Left ventricle myocardium inferior (tissue), 1 donor: Measurements from ENCODE around the gene RNF114. TPM values are rescaled to one million over a fixed set of nuclear protein-coding genes. Genes with fewer than 3 reads are reported as not detected.
A peak's percentile ranks its signal among the peaks of the same experiment; 100 is the strongest.

Experiments used
- DNase-seq: peaks from one replicate; pipeline ENCODE4 v3.0.0-alpha.2; 2020
- H3K27ac ChIP-seq: fragments of 200-600 bp; replicated peaks from 2 replicates; pipeline ENCODE4 v1.8.0; 2021
- H3K27me3 ChIP-seq: fragments of 200-600 bp; 2 replicates; pipeline ENCODE4 v1.8.0; 2021; ENCODE audit warnings: low read depth
- H3K36me3 ChIP-seq: fragments of 200-600 bp; 2 replicates; pipeline ENCODE4 v1.8.0; 2021
- H3K4me1 ChIP-seq: fragments of 200-600 bp; 2 replicates; pipeline ENCODE4 v1.8.0; 2021
- H3K4me3 ChIP-seq: fragments of 200-600 bp; 2 replicates; pipeline ENCODE4 v1.8.0; 2021; ENCODE audit warnings: mild to moderate bottlenecking, moderate library complexity
- H3K9me3 ChIP-seq: fragments of 200-600 bp; replicated peaks from 2 replicates; pipeline ENCODE4 v1.8.0; 2021
- intact Hi-C: fragments of 100-400 bp; cut with micrococcal nuclease; formaldehyde crosslinking; loops from one replicate; pipeline ENCODE4 v1.11.0; 2022
- total RNA-seq: library from RNA; stranded (reverse); fragmentation: NEBNext Ultra II Directional; extraction: Animal tissue kit (Norgen Biotek cat#: 25700); gene quantifications from one replicate; pipeline ENCODE4 v1.2.1, GENCODE V29; 2021
- TF ChIP-seq, protein P1 (sequence below): fragments of 200-600 bp; IDR thresholded peaks from 2 replicates; pipeline ENCODE4 v1.8.0; 2021; ENCODE audit warnings: antibody characterized with exemption, mild to moderate bottlenecking, borderline replicate concordance
- donor health status: DM: no; HTN: yes; CAD: no; lungs with severe emphysema.

RNF114 gene
- total RNA-seq, 1 donor from 2014 or later = 50.8 TPM

DNA sequence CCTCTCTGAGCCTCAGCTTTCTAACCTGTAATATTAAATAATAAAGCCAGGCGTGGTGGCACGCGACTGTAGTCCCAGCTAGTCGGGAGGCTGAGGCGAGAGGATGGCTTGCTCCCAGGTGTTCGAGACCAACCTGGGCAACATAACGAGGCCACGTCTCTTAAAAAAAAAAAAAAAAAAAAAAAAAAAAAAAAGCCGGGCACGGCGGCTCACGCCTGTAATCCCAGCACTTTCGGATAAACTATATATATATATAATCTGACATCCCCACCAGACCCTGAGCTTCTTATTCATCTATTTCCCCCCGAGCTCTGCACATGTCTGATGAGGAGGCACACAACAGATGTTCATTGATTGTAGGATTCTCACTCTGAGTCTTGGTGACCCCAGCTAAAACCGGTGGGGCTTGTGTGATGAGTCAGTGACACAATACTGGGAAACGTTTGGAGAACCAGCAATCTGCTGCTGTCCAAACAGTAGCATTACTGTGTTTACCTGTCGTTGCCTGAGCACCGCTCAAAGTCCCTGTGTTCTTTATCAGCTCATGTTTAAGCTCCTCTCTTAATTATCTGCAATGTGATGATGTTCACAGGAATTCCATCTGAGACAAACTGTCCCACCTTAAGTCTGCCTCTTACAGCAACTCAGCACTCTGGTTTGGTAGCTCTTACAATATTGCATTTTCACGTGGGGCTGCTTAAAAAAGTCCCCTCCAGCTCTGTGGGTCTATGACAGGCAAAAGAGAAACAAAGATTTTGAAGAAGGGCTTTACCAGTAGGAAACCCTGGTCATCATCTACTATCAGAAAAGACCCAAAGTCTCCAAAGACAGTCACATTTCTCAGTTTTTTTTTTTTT, 19.8 kb upstream of the RNF114 start:
- TF ChIP-seq, protein P1, sequence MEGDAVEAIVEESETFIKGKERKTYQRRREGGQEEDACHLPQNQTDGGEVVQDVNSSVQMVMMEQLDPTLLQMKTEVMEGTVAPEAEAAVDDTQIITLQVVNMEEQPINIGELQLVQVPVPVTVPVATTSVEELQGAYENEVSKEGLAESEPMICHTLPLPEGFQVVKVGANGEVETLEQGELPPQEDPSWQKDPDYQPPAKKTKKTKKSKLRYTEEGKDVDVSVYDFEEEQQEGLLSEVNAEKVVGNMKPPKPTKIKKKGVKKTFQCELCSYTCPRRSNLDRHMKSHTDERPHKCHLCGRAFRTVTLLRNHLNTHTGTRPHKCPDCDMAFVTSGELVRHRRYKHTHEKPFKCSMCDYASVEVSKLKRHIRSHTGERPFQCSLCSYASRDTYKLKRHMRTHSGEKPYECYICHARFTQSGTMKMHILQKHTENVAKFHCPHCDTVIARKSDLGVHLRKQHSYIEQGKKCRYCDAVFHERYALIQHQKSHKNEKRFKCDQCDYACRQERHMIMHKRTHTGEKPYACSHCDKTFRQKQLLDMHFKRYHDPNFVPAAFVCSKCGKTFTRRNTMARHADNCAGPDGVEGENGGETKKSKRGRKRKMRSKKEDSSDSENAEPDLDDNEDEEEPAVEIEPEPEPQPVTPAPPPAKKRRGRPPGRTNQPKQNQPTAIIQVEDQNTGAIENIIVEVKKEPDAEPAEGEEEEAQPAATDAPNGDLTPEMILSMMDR = no peak
- DNase-seq = no peak
- Histone ChIP-seq H3K4me3 (peak overlapping the region; percentile 96), H3K27me3 (no peaks in the 10 kb centered on the region), H3K4me1 (peaks cover 59% of the 10 kb centered on the region), H3K9me3 (no peaks in the 10 kb centered on the region), H3K27ac (peak overlapping the region; percentile 99), H3K36me3 (no peaks in the 10 kb centered on the region)
- intact Hi-C loops = no loop called here

DNA sequence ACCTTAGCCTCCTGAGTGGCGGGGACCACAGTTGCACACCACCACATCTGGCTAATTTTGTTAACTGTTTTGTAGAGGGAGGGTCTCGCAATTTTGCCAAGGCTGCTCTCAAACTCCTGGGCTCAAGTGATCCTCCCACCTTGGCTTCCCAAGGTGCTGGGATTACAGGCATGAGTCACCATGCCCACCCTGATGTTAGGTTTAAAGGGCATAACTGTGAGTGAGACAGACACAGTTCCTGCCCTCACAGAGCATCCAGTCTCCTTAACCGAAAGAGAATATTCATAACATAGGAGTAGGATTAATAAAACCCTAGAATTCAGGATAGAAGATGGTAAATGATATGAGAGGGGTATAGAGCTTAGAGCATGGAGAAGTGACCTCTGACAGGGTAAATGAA, 17.8 kb upstream of the RNF114 start:
- no peaks in the 10 kb centered on the region for H3K27me3 ChIP-seq
- intact Hi-C loops = no loop called here
- DNase-seq = no peak
- no peak overlapping the region for H3K4me3 ChIP-seq
- H3K36me3 ChIP-seq = no peaks in the 10 kb centered on the region
- no peak overlapping the region for H3K27ac ChIP-seq
- TF ChIP-seq, protein P1 = no peak
- H3K9me3 ChIP-seq = no peaks in the 10 kb centered on the region
- peaks cover 38% of the 10 kb centered on the region for H3K4me1 ChIP-seq

DNA sequence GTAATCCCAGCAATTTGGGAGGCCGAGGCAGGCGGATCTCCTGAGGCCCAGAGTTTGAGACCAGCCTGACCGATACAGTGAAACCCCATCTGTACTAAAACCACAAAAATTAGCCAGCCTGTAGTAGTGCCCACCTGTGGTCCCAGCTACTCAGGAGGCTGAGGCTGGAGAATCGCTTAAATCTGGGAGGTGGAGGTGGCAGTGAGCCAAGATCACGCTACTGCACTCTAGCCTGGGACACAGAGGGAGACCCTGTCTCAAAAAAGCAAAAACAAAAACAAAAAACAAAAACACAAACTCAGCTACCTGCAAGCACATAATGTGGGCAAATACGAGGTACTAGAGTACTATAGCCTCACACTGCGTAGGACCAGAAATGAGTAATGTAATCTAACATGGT, 17.2 kb upstream of the RNF114 start:
- no peak for DNase-seq
- H3K9me3 ChIP-seq = no peaks in the 10 kb centered on the region
- H3K4me3 ChIP-seq = no peak overlapping the region
- no peaks in the 10 kb centered on the region for H3K36me3 ChIP-seq
- TF ChIP-seq, protein P1 = no peak
- intact Hi-C loops = no loop called here
- H3K27ac ChIP-seq = no peak overlapping the region
- no peaks in the 10 kb centered on the region for H3K27me3 ChIP-seq
- peaks cover 32% of the 10 kb centered on the region for H3K4me1 ChIP-seq

DNA sequence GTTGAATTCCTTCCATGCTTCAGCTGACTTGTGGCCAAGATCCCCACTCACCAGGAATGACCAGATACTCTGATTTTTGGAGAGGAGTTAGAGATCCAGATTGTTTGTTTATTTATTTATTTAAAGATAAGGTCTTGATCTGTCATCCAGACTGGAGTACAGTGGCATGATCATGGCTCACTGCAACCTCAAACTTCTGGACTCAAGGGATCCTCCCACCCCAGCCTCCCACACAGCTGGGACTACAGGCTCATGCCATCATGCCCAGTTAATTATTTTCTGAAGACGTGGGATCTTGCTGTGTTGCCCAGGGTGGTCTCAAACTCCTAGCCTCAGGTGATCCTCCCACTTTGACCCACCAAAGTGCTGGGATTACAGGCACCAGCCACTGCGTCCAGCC, 16.7 kb upstream of the RNF114 start:
- intact Hi-C loops = no loop called here
- no peak for DNase-seq
- H3K4me1 ChIP-seq = peaks cover 28% of the 10 kb centered on the region

DNA sequence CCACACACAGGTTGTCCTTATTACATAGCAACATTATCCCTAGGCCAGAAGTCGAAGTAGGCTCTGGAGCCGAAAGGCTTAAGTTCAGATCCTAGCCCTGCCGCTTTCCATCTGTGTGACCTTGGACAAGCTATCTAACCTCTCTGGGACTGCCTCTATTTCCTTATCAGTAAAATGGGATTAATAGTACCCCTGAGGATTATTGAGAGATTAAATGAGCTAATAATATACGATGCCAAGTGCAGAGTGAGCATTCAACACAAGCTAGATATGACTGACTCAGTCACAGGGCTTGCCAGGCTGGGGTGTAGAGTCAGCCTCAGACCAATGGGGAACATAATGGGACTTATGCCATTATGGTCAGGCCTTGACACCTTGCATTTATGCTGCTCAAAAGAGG, 11.9 kb upstream of the RNF114 start:
- TF ChIP-seq, protein P1 = no peak
- no peak for DNase-seq
- Histone ChIP-seq H3K4me3 (no peak overlapping the region), H3K27me3 (no peaks in the 10 kb centered on the region), H3K4me1 (no peaks in the 10 kb centered on the region), H3K36me3 (no peaks in the 10 kb centered on the region), H3K27ac (no peak overlapping the region), H3K9me3 (no peaks in the 10 kb centered on the region)
- intact Hi-C loops = loop anchor here (10.0 kb wide), 1 partner anchor 309 kb away; no protein-coding TSS in a partner anchor

More for the DNA sequence above, 16.7 kb upstream of the RNF114 start:
- Histone ChIP-seq H3K4me3 (no peak overlapping the region), H3K27me3 (no peaks in the 10 kb centered on the region), H3K27ac (no peak overlapping the region), H3K36me3 (no peaks in the 10 kb centered on the region), H3K9me3 (no peaks in the 10 kb centered on the region)
- TF ChIP-seq, protein P1 = no peak
